A549 (cell line): ENCODE measurements around the gene CEP135.

Source experiments
- CTCF ChIP-seq: fragments of >200 bp; sonication (Bioruptor Twin); formaldehyde crosslinking; IDR thresholded peaks from 3 replicates; pipeline ENCODE4 v1.5.1; 2016
- MAX ChIP-seq: IDR thresholded peaks from 2 replicates; pipeline ENCODE4 v1.6.1; 2012

- TF ChIP-seq MAX (no peak), CTCF (no peak)
These were observed 1.4 kb upstream of the CEP135 start for GRCh38 chr4:55947254-55947882.
